H1 (cell line): Measurements from ENCODE around the gene PRSS16.

ENCODE experiments used
- CTCF ChIP-seq, 3 experiments: IDR thresholded peaks; 1 replicate in 2 of 3; 2 replicates in 1 of 3; pipeline versions ENCODE4 v1.5.1 to v1.6.1; 2011; ENCODE audit warnings: low read length in 3 of 3, mild to moderate bottlenecking in 3 of 3, inconsistent platforms in 2 of 3, low read depth in 1 of 3, moderate library complexity in 1 of 3; ENCODE audit not compliant: insufficient read depth in 1 of 3; ENCODE audit errors: control extremely low read depth in 1 of 3
- EP300 ChIP-seq, 2 experiments: IDR thresholded peaks; 1 replicate in 1 of 2; 2 replicates in 1 of 2; pipeline ENCODE4 v1.6.1; 2011 to 2012; ENCODE audit warnings: low read depth in 2 of 2, low read length in 2 of 2, mild to moderate bottlenecking in 2 of 2, borderline replicate concordance in 1 of 2, inconsistent platforms in 1 of 2, moderate library complexity in 1 of 2
- POLR2A ChIP-seq, 2 experiments: IDR thresholded peaks; 1 replicate in 1 of 2; 2 replicates in 1 of 2; pipeline ENCODE4 v1.6.1; 2011; ENCODE audit warnings: low read depth in 2 of 2, low read length in 2 of 2, mild to moderate bottlenecking in 2 of 2; ENCODE audit errors: control extremely low read depth in 1 of 2

DNA sequence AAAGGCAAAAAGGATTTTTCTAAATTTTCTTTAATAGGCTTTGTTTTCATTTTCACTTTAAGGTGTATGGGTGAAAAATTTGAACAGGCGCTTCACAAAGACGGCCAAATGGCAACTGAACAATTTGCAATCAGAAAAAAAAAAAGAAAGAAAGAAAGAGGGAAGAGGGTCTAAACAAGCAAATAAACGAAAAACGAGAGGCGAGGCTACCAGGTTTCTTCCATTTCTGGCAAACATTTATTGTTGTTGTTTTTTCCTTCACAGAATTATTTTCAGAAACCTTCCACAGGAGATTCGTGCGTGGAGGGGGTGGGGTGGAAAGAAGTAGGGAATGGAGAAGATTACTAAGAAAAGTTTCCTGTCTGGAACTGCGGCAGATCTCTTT, 40.2 kb downstream of the PRSS16 start:
- TF ChIP-seq POLR2A (IDR thresholded peaks at IDR 0.05; ENCODE audit: control extremely low read depth in 1 of 2, low read depth in 2 of 2, low read length in 2 of 2) (no peak), EP300 (IDR thresholded peaks at IDR 0.05; ENCODE audit: borderline replicate concordance in 1 of 2, low read depth in 2 of 2, low read length in 2 of 2) (no peak), CTCF (IDR thresholded peaks at IDR 0.05; ENCODE audit: control extremely low read depth in 1 of 3, insufficient read depth in 1 of 3, low read depth in 1 of 3, low read length in 3 of 3) (no peak)
